Astrocyte (in vitro differentiated cells and primary cell): ENCODE measurements around the gene CDKL4. TPM values are rescaled to one million over a fixed set of nuclear protein-coding genes. Genes with fewer than 3 reads are reported as not detected.
A peak's percentile ranks its signal among the peaks of the same experiment; 100 is the strongest.

ENCODE experiments used
- DNase-seq: peaks from one replicate; pipeline ENCODE4 v3.0.0-alpha.2; 2010; ENCODE audit warnings: low read depth
- FAIRE-seq: peaks from 2 replicates; lab custom pipeline; 2011; peaks lifted over from hg19 to GRCh38; lab: Jason Lieb, UNC
- H2AFZ ChIP-seq: 2 replicates; pipeline ENCODE4 v1.6.0; 2012; ENCODE audit warnings: low read depth, low read length, inconsistent platforms
- H3K27ac ChIP-seq: 2 replicates; pipeline ENCODE4 v1.5.1; 2011; ENCODE audit warnings: low read depth, low read length, inconsistent platforms
- H3K27me3 ChIP-seq: 2 replicates; pipeline ENCODE4 v1.6.0; 2011; ENCODE audit warnings: low read length, inconsistent platforms; ENCODE audit not compliant: insufficient read depth
- H3K36me3 ChIP-seq: 2 replicates; pipeline ENCODE4 v1.5.1; 2011; ENCODE audit warnings: low read length, inconsistent platforms; ENCODE audit not compliant: insufficient read depth
- H3K4me1 ChIP-seq: 2 replicates; pipeline ENCODE4 v1.5.1; 2011; ENCODE audit warnings: low read length, inconsistent platforms; ENCODE audit not compliant: insufficient read depth
- H3K4me2 ChIP-seq: 2 replicates; pipeline ENCODE4 v1.6.0; 2012; ENCODE audit warnings: low read length, inconsistent platforms
- H3K4me3 ChIP-seq: 2 replicates; pipeline ENCODE4 v1.5.1; 2011; ENCODE audit warnings: low read depth, mild to moderate bottlenecking, low read length, inconsistent platforms; ENCODE audit not compliant: insufficient read depth
- H3K79me2 ChIP-seq: 2 replicates; pipeline ENCODE4 v1.6.0; 2012; ENCODE audit warnings: mild to moderate bottlenecking, low read length, inconsistent platforms; ENCODE audit not compliant: insufficient read depth
- H3K9ac ChIP-seq: 2 replicates; pipeline ENCODE4 v1.6.0; 2012; ENCODE audit warnings: mild to moderate bottlenecking, low read length, inconsistent platforms
- H3K9me3 ChIP-seq: 2 replicates; pipeline ENCODE4 v1.5.1; 2012; ENCODE audit warnings: low read depth, mild to moderate bottlenecking, low read length, inconsistent platforms; ENCODE audit not compliant: insufficient read depth
- H4K20me1 ChIP-seq: 2 replicates; pipeline ENCODE4 v1.6.0; 2012; ENCODE audit warnings: low read length, inconsistent platforms; ENCODE audit not compliant: insufficient read depth
- H3K27ac Mint-ChIP-seq: one replicate; pipeline ENCODE4 v1.8.0; 2021; ENCODE audit warnings: mild to moderate bottlenecking, mixed read lengths; ENCODE audit not compliant: unreplicated experiment
- H3K27me3 Mint-ChIP-seq: one replicate; pipeline ENCODE4 v1.8.0; 2021; ENCODE audit warnings: low read depth, mixed read lengths; ENCODE audit not compliant: unreplicated experiment
- H3K36me3 Mint-ChIP-seq: one replicate; pipeline ENCODE4 v1.8.0; 2021; ENCODE audit warnings: low read depth, mixed read lengths; ENCODE audit not compliant: unreplicated experiment
- H3K4me1 Mint-ChIP-seq: one replicate; pipeline ENCODE4 v1.8.0; 2021; ENCODE audit warnings: low read depth, mixed read lengths; ENCODE audit not compliant: unreplicated experiment
- H3K4me3 Mint-ChIP-seq: one replicate; pipeline ENCODE4 v1.8.0; 2021; ENCODE audit warnings: mild to moderate bottlenecking, moderate library complexity, mixed read lengths; ENCODE audit not compliant: unreplicated experiment
- H3K9me3 Mint-ChIP-seq: one replicate; pipeline ENCODE4 v1.8.0; 2021; ENCODE audit warnings: mild to moderate bottlenecking, mixed read lengths; ENCODE audit not compliant: unreplicated experiment
- EZH2 ChIP-seq: IDR thresholded peaks from 2 replicates; pipeline ENCODE4 v1.6.1; 2012; ENCODE audit warnings: mild to moderate bottlenecking, low read length, inconsistent platforms; ENCODE audit not compliant: insufficient read depth
- total RNA-seq: library from RNA; stranded (reverse); gene quantifications from 2 replicates; pipeline ENCODE4 v1.2.1, GENCODE V29; 2021
- TF ChIP-seq, protein P1 (sequence below): IDR thresholded peaks from 2 replicates; pipeline ENCODE4 v1.5.1; 2011; ENCODE audit warnings: low read depth, mild to moderate bottlenecking, inconsistent platforms, low read length, moderate library complexity; ENCODE audit not compliant: insufficient read depth

Gene CDKL4
- total RNA-seq, 1 donor from 2014 or later = 1.4 TPM

- FAIRE-seq (no peak), DNase-seq (peak; percentile 5)
- no peak for TF ChIP-seq EZH2
- TF ChIP-seq, protein P1, sequence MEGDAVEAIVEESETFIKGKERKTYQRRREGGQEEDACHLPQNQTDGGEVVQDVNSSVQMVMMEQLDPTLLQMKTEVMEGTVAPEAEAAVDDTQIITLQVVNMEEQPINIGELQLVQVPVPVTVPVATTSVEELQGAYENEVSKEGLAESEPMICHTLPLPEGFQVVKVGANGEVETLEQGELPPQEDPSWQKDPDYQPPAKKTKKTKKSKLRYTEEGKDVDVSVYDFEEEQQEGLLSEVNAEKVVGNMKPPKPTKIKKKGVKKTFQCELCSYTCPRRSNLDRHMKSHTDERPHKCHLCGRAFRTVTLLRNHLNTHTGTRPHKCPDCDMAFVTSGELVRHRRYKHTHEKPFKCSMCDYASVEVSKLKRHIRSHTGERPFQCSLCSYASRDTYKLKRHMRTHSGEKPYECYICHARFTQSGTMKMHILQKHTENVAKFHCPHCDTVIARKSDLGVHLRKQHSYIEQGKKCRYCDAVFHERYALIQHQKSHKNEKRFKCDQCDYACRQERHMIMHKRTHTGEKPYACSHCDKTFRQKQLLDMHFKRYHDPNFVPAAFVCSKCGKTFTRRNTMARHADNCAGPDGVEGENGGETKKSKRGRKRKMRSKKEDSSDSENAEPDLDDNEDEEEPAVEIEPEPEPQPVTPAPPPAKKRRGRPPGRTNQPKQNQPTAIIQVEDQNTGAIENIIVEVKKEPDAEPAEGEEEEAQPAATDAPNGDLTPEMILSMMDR = no peak
- peaks cover 5% of the 10 kb centered on the region for H4K20me1 ChIP-seq
- Mint-ChIP-seq H3K27me3 (no peaks in the 10 kb centered on the region), H3K4me1 (peaks cover 8% of the 10 kb centered on the region), H3K27ac (peak overlapping the region; percentile 22), H3K36me3 (no peaks in the 10 kb centered on the region), H3K9me3 (no peaks in the 10 kb centered on the region), H3K4me3 (no peak overlapping the region)
- H3K79me2 ChIP-seq = no peaks in the 10 kb centered on the region
- no peak overlapping the region for H3K27ac ChIP-seq
- no peaks in the 10 kb centered on the region for H3K4me1 ChIP-seq
- no peak overlapping the region for H2AFZ ChIP-seq
- H3K27me3 ChIP-seq = no peaks in the 10 kb centered on the region
- H3K4me2 ChIP-seq = no peak overlapping the region
- no peaks in the 10 kb centered on the region for H3K9me3 ChIP-seq
- no peak overlapping the region for H3K9ac ChIP-seq
- H3K4me3 ChIP-seq = no peak overlapping the region
- H3K36me3 ChIP-seq = peaks cover 3% of the 10 kb centered on the region
These were observed 22.5 kb upstream of the CDKL4 start for GRCh38 chr2:39266139-39266805.

DNA sequence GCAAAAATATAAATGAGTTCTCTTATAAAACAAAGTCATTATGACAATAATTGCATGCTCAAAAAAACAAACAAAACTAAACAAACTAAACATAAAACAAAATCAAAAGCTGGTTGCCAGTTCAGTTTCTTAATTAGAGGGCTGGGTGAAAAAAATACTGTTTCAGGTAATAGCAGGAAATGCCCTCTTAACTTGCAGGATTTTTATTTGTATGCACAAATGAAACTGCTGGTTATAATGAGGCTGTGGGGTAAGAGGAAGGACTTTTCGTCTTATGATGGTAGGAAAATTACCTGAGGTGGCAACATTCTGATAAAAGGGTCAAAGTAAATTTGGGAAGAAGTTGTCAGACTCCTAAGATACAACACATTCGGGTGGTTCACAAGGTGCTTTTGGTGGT lies 21.5 kb upstream of the CDKL4 start:
- Histone ChIP-seq H3K27ac (no peak overlapping the region), H3K4me2 (no peak overlapping the region), H3K9ac (no peak overlapping the region), H3K4me3 (no peak overlapping the region), H3K9me3 (no peaks in the 10 kb centered on the region), H2AFZ (no peak overlapping the region), H3K27me3 (no peaks in the 10 kb centered on the region), H3K4me1 (no peaks in the 10 kb centered on the region), H3K36me3 (peaks cover 6% of the 10 kb centered on the region), H3K79me2 (no peaks in the 10 kb centered on the region), H4K20me1 (peaks cover 5% of the 10 kb centered on the region)
- Mint-ChIP-seq H3K9me3 (no peaks in the 10 kb centered on the region), H3K27me3 (no peaks in the 10 kb centered on the region), H3K27ac (no peak overlapping the region), H3K4me1 (peaks cover 8% of the 10 kb centered on the region), H3K36me3 (no peaks in the 10 kb centered on the region), H3K4me3 (no peak overlapping the region)
- FAIRE-seq (no peak), DNase-seq (no peak)
- TF ChIP-seq EZH2 = no peak
- TF ChIP-seq, protein P1 = no peak

GRCh38 chr2:39264733-39265132 lies 21.0 kb upstream of the CDKL4 start:
- Mint-ChIP-seq H3K36me3 (peaks cover 4% of the 10 kb centered on the region), H3K4me3 (no peak overlapping the region), H3K9me3 (no peaks in the 10 kb centered on the region), H3K27ac (no peak overlapping the region), H3K4me1 (peaks cover 8% of the 10 kb centered on the region), H3K27me3 (no peaks in the 10 kb centered on the region)
- TF ChIP-seq EZH2 = no peak
- TF ChIP-seq, protein P1 = no peak
- DNase-seq (no peak), FAIRE-seq (no peak)
- Histone ChIP-seq H3K4me1 (no peaks in the 10 kb centered on the region), H3K4me2 (no peak overlapping the region), H3K27ac (no peak overlapping the region), H3K27me3 (no peaks in the 10 kb centered on the region), H3K9ac (no peak overlapping the region), H4K20me1 (peaks cover 5% of the 10 kb centered on the region), H3K79me2 (no peaks in the 10 kb centered on the region), H3K9me3 (no peaks in the 10 kb centered on the region), H2AFZ (no peak overlapping the region), H3K4me3 (no peak overlapping the region), H3K36me3 (peaks cover 12% of the 10 kb centered on the region)
